ENCODE results near the gene CBR4.

DNA sequence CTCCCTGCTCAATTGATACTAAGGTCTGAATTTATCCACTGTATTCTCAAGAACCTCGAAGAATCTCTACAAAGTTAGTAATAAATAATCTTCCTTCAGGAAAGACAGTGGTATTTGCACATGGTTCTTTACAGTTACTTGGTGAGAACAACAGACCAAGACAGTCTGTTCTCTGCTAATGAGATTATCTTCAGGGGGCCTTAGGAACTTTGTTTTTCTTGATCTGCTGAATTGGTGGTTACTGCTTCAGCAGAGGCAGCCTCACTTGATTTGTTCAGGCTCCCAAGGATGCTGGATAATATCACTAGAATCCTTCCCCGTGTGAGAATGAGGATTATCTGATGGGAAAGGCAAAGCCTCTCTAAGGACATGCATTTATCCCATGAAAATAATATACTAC, 64.8 kb downstream of the CBR4 start:
- TF ChIP-seq, protein P1, sequence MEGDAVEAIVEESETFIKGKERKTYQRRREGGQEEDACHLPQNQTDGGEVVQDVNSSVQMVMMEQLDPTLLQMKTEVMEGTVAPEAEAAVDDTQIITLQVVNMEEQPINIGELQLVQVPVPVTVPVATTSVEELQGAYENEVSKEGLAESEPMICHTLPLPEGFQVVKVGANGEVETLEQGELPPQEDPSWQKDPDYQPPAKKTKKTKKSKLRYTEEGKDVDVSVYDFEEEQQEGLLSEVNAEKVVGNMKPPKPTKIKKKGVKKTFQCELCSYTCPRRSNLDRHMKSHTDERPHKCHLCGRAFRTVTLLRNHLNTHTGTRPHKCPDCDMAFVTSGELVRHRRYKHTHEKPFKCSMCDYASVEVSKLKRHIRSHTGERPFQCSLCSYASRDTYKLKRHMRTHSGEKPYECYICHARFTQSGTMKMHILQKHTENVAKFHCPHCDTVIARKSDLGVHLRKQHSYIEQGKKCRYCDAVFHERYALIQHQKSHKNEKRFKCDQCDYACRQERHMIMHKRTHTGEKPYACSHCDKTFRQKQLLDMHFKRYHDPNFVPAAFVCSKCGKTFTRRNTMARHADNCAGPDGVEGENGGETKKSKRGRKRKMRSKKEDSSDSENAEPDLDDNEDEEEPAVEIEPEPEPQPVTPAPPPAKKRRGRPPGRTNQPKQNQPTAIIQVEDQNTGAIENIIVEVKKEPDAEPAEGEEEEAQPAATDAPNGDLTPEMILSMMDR (IDR thresholded peaks at IDR 0.05), result no peak
- no peak for TF ChIP-seq POLR2A (IDR thresholded peaks at IDR 0.05)
